Aortic smooth muscle cell (primary cell): ENCODE data around the gene DBI. TPM values are rescaled to one million over a fixed set of nuclear protein-coding genes. Genes with fewer than 3 reads are reported as not detected.

Experiments
- total RNA-seq: library from RNA; depleted of rRNA; stranded (reverse); fragments of >200 nt; gene quantifications from 2 replicates; pipeline ENCODE4 v1.2.3, GENCODE V29; 2014

Gene DBI
- 133 and 164 TPM in 2 replicates for total RNA-seq

DNA sequence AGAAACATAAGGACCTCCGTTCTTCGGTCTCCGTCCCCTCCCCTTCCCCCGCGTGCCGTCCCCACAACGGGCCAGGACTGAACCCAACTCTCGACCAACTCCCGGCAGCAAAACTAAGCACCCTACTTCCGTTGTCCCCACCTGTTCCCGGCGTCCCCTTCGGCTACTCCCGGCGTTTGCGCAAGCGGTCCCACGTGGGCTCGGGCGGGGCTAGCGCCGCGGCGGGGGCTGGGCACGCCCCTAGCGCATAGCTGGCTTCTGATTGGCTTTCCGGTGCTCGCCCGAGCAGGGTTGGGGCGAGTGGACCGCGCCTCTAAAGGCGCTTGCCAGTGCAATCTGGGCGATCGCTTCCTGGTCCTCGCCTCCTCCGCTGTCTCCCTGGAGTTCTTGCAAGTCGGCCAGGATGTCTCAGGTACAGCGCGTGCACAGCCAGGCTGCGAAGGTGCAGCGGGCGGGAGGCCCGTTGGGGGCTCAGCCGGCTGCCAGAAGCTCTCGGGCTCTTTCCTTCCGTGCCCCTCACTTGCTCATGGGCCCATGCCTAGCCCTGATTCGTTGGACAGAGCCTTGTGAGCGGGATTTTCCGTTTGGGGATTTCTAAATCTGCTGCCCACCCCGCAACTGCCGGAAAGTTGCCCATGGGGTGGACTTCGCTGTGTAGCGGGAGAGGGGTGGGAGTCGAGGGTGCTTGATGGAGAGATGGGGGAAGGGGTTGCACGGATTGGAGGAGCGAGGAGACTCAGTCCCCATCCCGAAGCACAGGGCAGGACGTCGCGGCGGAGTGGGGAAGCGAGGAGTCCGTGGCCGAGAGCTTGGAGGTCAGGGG lies at the start of gene DBI, which contains the start of gene C2orf76:
Gene DBI, plus strand, starts transcription at position 329 of the 823 bp plus-strand sequence. Its CDS starts 75 bp downstream, at position 404.
Gene C2orf76, minus strand, starts transcription at position 186 of the 823 bp plus-strand sequence. CDS start 26,875 bp downstream, outside the sequence.

Other genes with a start within 250 kb of the DBI start
- gene C1QL2, start 208.2 kb upstream of the DBI start, total RNA-seq = not detected in 2 replicates
- 1.4 and 1.7 TPM in 2 replicates for gene STEAP3, start 143.1 kb upstream of the DBI start, total RNA-seq
- 17.6 and 18.0 TPM in 2 replicates for gene C2orf76, start 143 bp upstream of the DBI start, total RNA-seq
- gene TMEM37, start 64.9 kb downstream of the DBI start, total RNA-seq = 0.13 TPM in 1 of 2 replicates, not detected in the other
- gene SCTR, start 157.5 kb downstream of the DBI start, total RNA-seq = not detected in 2 replicates
- 0.26 and 0.37 TPM in 2 replicates for gene CFAP221, start 177.5 kb downstream of the DBI start, total RNA-seq